SK-N-SH (cell line): ENCODE measurements around the gene NPC1.

ENCODE experiments used
- JUND ChIP-seq: IDR thresholded peaks from 2 replicates; pipeline ENCODE4 v1.4.0; 2012
- TF ChIP-seq, protein P1 (sequence below): fragments of 200-600 bp; sonication (generic); IDR thresholded peaks from 2 replicates; pipeline ENCODE4 v1.6.1; 2017; ENCODE audit warnings: antibody characterized with exemption, mild to moderate bottlenecking, moderate library complexity

DNA sequence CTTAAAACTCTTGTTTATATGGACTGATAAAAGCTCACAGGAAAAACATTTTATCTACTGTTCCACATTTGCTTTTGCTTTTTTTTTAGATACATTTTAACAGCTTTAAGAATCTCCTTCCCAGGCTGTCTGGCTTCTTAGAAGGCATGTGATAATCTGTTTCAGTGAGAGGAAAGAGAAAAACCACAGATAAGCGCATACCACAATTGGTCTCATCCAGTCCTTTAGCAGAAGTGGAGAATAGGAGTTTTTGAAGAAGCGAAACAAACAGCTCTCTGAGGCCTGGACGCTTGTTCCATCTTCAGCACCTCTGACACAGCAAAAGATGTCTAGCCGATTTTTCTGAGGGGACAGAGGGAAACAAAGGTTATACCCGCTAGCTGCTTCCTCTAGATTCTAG, 45.4 kb downstream of the NPC1 start:
- TF ChIP-seq, protein P1, sequence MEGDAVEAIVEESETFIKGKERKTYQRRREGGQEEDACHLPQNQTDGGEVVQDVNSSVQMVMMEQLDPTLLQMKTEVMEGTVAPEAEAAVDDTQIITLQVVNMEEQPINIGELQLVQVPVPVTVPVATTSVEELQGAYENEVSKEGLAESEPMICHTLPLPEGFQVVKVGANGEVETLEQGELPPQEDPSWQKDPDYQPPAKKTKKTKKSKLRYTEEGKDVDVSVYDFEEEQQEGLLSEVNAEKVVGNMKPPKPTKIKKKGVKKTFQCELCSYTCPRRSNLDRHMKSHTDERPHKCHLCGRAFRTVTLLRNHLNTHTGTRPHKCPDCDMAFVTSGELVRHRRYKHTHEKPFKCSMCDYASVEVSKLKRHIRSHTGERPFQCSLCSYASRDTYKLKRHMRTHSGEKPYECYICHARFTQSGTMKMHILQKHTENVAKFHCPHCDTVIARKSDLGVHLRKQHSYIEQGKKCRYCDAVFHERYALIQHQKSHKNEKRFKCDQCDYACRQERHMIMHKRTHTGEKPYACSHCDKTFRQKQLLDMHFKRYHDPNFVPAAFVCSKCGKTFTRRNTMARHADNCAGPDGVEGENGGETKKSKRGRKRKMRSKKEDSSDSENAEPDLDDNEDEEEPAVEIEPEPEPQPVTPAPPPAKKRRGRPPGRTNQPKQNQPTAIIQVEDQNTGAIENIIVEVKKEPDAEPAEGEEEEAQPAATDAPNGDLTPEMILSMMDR: no peak
- no peak for TF ChIP-seq JUND
